Fibroblast of lung (primary cell): Measurements from ENCODE around the gene HOXC5. TPM values are rescaled to one million over a fixed set of nuclear protein-coding genes. Genes with fewer than 3 reads are reported as not detected.
"Not testable (repeated sequence)": the region's sequence is repeated elsewhere in the genome, so short reads cannot be mapped to it uniquely, and the experiment has no call there.

Experiments
- DNase-seq, 2 donors: peaks; one replicate each; pipeline versions ENCODE4 v3.0.0 to v3.0.0-alpha.2; 2010; ENCODE audit warnings: low read depth in 2 of 2
- H2AFZ ChIP-seq: 2 replicates; pipeline ENCODE4 v1.5.1; 2012; ENCODE audit warnings: low read length, control low read depth, inconsistent platforms
- H3K27ac ChIP-seq: 2 replicates; pipeline ENCODE4 v1.5.1; 2011; ENCODE audit warnings: low read length, control low read depth; ENCODE audit not compliant: insufficient read depth
- H3K27me3 ChIP-seq: 2 replicates; pipeline ENCODE4 v1.5.1; 2011; ENCODE audit warnings: mild to moderate bottlenecking, low read length; ENCODE audit not compliant: control insufficient read depth, insufficient read depth
- H3K36me3 ChIP-seq: 2 replicates; pipeline ENCODE4 v1.5.1; 2011; ENCODE audit warnings: low read length; ENCODE audit not compliant: control insufficient read depth, insufficient read depth
- H3K4me1 ChIP-seq: 2 replicates; pipeline ENCODE4 v1.5.1; 2011; ENCODE audit warnings: low read length; ENCODE audit not compliant: control insufficient read depth, insufficient read depth; ENCODE audit errors: extremely low read depth
- H3K4me2 ChIP-seq: 2 replicates; pipeline ENCODE4 v1.5.1; 2011; ENCODE audit warnings: low read length, control low read depth; ENCODE audit not compliant: insufficient read depth; ENCODE audit errors: extremely low read depth
- H3K4me3 ChIP-seq, 4 experiments: fragments of 200-600 bp in 1 of 4; sonication (generic) in 1 of 4; replicated peaks in 1 of 4; 2 replicates each; pipeline ENCODE4 v1.5.1; 2011 to 2016; ENCODE audit warnings: low read length in 4 of 4, low read depth in 3 of 4, mild to moderate bottlenecking in 3 of 4, control low read depth in 2 of 4, inconsistent platforms in 1 of 4, mixed read lengths in 1 of 4; ENCODE audit not compliant: insufficient read depth in 1 of 4; ENCODE audit errors: control extremely low read depth in 1 of 4
- H3K79me2 ChIP-seq: 2 replicates; pipeline ENCODE4 v1.5.1; 2012; ENCODE audit warnings: mild to moderate bottlenecking, low read length, inconsistent platforms; ENCODE audit not compliant: control insufficient read depth, insufficient read depth
- H3K9ac ChIP-seq: 2 replicates; pipeline ENCODE4 v1.5.1; 2011; ENCODE audit warnings: mild to moderate bottlenecking, low read length, control low read depth; ENCODE audit not compliant: insufficient read depth
- H3K9me3 ChIP-seq: 2 replicates; pipeline ENCODE4 v1.5.1; 2012; ENCODE audit warnings: low read depth, low read length; ENCODE audit not compliant: control insufficient read depth, insufficient read depth
- H4K20me1 ChIP-seq: 2 replicates; pipeline ENCODE4 v1.5.1; 2011; ENCODE audit warnings: low read length; ENCODE audit not compliant: control insufficient read depth, insufficient read depth; ENCODE audit errors: extremely low read depth
- EZH2 ChIP-seq: IDR thresholded peaks from 2 replicates; pipeline ENCODE4 v1.5.1; 2012; ENCODE audit warnings: low read length, control low read depth, mild to moderate bottlenecking; ENCODE audit errors: missing control alignments
- polyA plus RNA-seq, 2 donors: library from polyadenylated mRNA; depleted of rRNA in 1 of 2; stranded (reverse) in 1 of 2; unstranded in 1 of 2; fragments of >200 nt; gene quantifications; 2 replicates each; pipeline ENCODE4 v1.2.1, GENCODE V29; 2011 to 2012; ENCODE audit warnings: missing spikeins in 1 of 2
- total RNA-seq: library from RNA; depleted of rRNA; stranded (reverse); fragments of >200 nt; gene quantifications from 2 replicates; pipeline ENCODE4 v1.2.1, GENCODE V29; 2014
- TF ChIP-seq, protein P1 (sequence below), 2 donors: IDR thresholded peaks in 1 of 2; conservative IDR thresholded peaks in 1 of 2; 1 replicate in 1 of 2; 2 replicates in 1 of 2; pipeline ENCODE4 v1.5.1; 2011 to 2012; ENCODE audit warnings: low read length in 2 of 2, control low read depth in 1 of 2, inconsistent platforms in 1 of 2, low read depth in 1 of 2, mild to moderate bottlenecking in 1 of 2

Gene HOXC5
- total and polyA plus RNA-seq, 2 donors (not counting 1 experiment from before 2014, with no cell fraction given): under 0.01 to 0.07 TPM

DNA sequence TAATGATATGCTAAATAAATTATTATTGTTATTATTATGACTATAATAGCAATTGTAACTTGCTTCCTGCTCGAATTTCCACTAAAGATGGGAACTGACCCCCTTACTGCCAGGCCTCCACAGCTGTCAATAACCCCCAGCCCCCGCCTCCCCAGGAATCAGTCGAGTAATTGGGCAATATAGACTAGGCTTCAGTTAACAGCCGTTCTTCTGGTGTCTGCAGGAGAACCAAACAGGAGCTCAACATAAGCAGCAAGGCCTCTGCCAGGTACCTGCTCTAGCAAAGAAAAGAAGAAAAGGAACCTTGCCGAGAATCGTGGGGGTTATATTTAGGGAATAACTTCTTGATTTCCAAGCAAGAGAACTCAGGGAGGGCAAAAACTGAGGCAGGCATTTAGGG lies 42.6 kb downstream of the HOXC5 start:
- no peak for DNase-seq
- H4K20me1 ChIP-seq: no peaks in the 10 kb centered on the region
- no peaks in the 10 kb centered on the region for H3K79me2 ChIP-seq
- H2AFZ ChIP-seq: no peak overlapping the region
- no peak overlapping the region for H3K4me2 ChIP-seq
- H3K36me3 ChIP-seq: no peaks in the 10 kb centered on the region
- no peaks in the 10 kb centered on the region for H3K9me3 ChIP-seq
- H3K27ac ChIP-seq: no peak overlapping the region
- TF ChIP-seq, protein P1, sequence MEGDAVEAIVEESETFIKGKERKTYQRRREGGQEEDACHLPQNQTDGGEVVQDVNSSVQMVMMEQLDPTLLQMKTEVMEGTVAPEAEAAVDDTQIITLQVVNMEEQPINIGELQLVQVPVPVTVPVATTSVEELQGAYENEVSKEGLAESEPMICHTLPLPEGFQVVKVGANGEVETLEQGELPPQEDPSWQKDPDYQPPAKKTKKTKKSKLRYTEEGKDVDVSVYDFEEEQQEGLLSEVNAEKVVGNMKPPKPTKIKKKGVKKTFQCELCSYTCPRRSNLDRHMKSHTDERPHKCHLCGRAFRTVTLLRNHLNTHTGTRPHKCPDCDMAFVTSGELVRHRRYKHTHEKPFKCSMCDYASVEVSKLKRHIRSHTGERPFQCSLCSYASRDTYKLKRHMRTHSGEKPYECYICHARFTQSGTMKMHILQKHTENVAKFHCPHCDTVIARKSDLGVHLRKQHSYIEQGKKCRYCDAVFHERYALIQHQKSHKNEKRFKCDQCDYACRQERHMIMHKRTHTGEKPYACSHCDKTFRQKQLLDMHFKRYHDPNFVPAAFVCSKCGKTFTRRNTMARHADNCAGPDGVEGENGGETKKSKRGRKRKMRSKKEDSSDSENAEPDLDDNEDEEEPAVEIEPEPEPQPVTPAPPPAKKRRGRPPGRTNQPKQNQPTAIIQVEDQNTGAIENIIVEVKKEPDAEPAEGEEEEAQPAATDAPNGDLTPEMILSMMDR (conservative IDR thresholded peaks at IDR 0.05 in 1 of 2, IDR thresholded peaks at IDR 0.05 in 1 of 2; ENCODE audit: low read depth in 1 of 2, low read length in 2 of 2): no peak
- TF ChIP-seq EZH2: no peak
- no peak overlapping the region for H3K4me3 ChIP-seq
- no peaks in the 10 kb centered on the region for H3K4me1 ChIP-seq
- H3K9ac ChIP-seq: no peak overlapping the region
- no peaks in the 10 kb centered on the region for H3K27me3 ChIP-seq

DNA sequence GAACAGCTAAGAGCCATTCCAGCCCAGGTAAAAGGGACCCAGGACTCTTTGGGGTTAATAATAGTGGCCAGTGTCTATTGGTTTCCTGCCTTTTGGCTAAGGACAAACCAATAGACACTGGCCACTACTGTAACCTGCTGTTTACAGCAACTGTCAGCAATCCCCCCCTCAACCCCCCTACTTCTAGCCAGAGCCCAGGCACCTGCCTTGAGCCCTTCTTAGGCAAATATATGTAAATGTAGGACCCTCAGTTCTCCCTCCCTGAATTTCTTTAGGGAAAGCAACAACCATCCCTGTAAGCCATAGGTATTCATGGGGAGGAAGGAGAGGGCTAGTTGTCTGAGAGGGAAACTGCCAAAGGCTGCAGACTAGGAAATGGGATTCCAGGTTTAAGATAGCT lies 43.1 kb downstream of the HOXC5 start:
- H3K4me3 ChIP-seq: no peak overlapping the region
- H2AFZ ChIP-seq: no peak overlapping the region
- no peak overlapping the region for H3K4me2 ChIP-seq
- no peak overlapping the region for H3K9ac ChIP-seq
- no peaks in the 10 kb centered on the region for H3K36me3 ChIP-seq
- no peaks in the 10 kb centered on the region for H3K79me2 ChIP-seq
- H3K27ac ChIP-seq: no peak overlapping the region
- no peaks in the 10 kb centered on the region for H3K9me3 ChIP-seq
- H4K20me1 ChIP-seq: no peaks in the 10 kb centered on the region
- no peak for TF ChIP-seq EZH2
- TF ChIP-seq, protein P1 (conservative IDR thresholded peaks at IDR 0.05 in 1 of 2, IDR thresholded peaks at IDR 0.05 in 1 of 2; ENCODE audit: low read depth in 1 of 2, low read length in 2 of 2): no peak
- H3K27me3 ChIP-seq: no peaks in the 10 kb centered on the region
- no peak for DNase-seq
- no peaks in the 10 kb centered on the region for H3K4me1 ChIP-seq

DNA sequence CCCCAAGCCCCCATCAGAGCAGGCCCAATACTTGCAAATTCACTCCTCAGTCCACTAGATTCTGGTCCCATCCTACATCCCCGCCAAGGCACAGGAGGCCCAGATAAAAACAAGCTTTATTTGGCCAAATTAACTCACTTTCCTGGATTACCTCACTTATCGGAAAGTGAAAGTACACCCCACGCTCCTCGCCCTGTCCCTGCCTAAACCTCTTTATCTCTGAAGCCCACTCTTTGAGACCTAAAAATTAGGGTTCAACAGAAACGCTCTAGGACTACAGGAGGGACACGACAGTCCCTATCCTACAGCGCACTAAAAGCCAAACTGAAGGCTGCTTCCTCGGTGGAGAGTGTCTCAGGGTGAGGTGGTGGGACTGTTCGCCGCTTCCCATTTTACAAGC lies 45.0 kb downstream of the HOXC5 start:
- not testable (repeated sequence) for H3K4me2 ChIP-seq, H3K36me3 ChIP-seq, H3K27ac ChIP-seq

DNA sequence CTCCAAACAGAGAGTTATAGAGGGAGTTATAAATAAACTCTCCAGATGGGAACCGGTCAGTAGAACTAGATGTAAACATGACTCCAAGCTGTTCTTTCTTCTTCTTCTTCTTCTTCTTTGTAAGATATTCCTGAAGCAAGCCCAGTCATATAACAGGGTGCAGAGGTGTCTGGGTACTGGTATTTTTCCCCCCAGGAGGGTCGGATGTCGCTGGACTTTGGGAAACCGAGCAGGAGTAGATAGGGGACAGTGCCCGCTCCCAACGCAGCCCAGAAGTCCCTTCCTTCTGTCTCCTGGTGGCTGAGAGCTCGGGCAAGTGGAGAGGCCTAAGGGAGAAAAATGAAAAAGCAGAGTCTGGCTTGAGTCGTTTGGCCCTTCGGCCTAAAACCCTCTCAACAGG lies 46.3 kb downstream of the HOXC5 start:
- not testable (repeated sequence) for H3K4me3 ChIP-seq, H3K9ac ChIP-seq, H3K79me2 ChIP-seq, H3K36me3 ChIP-seq, H3K4me1 ChIP-seq, H2AFZ ChIP-seq, H3K4me2 ChIP-seq, H3K27me3 ChIP-seq, DNase-seq, H3K27ac ChIP-seq, H4K20me1 ChIP-seq, H3K9me3 ChIP-seq

More for the DNA sequence above, 45.0 kb downstream of the HOXC5 start:
- not testable (repeated sequence) for H2AFZ ChIP-seq, H3K27me3 ChIP-seq, H3K79me2 ChIP-seq, H3K9ac ChIP-seq, H3K9me3 ChIP-seq, H3K4me1 ChIP-seq, H3K4me3 ChIP-seq, H4K20me1 ChIP-seq, DNase-seq

DNA sequence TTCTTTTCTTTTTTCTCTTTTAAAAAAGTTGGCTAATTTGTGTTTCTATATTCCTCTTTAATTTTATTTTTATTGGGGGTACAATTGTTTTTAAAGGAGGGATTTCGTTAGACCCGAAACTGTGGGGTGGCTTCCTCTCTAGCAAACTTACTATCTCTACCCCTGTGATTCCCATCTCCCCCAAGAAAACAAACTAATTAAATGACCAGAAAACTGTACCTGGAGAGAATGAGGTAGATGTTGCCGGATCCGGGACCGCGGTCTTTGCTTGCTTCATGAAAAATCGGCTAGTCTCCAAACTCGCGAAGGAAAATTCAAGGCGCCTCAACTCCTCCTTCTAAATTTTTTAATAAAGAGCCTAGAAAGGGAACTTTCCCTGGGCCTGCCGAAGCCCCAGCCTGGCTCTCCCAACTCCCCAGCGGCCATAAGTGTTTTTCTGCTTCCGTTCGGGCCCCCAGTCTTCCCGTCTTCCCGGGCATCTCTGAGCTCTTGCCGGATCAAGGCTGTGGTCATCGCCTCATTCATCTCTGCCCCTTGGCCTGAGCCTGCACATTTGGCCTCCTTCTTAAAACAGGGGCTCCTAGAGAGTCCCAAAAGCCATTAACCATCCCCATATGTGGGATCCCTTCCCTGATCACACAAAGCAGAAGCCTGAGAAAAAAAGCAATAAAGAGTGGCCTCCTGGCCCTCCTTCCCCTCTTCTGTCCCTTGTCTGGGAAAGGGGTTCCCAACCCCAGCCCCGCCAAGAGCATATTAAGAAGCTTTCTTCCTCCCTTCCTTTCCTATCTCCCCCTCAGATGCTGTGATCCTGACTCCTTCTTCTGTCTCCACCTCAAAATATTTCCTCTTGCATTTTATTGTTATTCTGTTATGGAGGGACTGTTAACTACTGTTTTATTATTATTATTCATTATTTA lies 47.4 kb downstream of the HOXC5 start:
- not testable (repeated sequence) for H3K27me3 ChIP-seq, H2AFZ ChIP-seq, H3K79me2 ChIP-seq, H4K20me1 ChIP-seq, H3K9me3 ChIP-seq, H3K27ac ChIP-seq, H3K4me3 ChIP-seq, H3K36me3 ChIP-seq, DNase-seq, H3K4me2 ChIP-seq, H3K9ac ChIP-seq, H3K4me1 ChIP-seq
